GM18508 (cell line): ENCODE results near the gene HECTD2.
"Not testable (repeated sequence)": the region's sequence is repeated elsewhere in the genome, so short reads cannot be mapped to it uniquely, and the experiment has no call there.

Source experiments
- ATAC-seq: cut with Tn5 transposase; IDR thresholded peaks from one replicate; pipeline ENCODE4 v1.9.1; 2021; ENCODE audit warnings: moderate number of reproducible peaks; ENCODE audit not compliant: insufficient read depth, unreplicated experiment

The HECTD2 gene, protein sequence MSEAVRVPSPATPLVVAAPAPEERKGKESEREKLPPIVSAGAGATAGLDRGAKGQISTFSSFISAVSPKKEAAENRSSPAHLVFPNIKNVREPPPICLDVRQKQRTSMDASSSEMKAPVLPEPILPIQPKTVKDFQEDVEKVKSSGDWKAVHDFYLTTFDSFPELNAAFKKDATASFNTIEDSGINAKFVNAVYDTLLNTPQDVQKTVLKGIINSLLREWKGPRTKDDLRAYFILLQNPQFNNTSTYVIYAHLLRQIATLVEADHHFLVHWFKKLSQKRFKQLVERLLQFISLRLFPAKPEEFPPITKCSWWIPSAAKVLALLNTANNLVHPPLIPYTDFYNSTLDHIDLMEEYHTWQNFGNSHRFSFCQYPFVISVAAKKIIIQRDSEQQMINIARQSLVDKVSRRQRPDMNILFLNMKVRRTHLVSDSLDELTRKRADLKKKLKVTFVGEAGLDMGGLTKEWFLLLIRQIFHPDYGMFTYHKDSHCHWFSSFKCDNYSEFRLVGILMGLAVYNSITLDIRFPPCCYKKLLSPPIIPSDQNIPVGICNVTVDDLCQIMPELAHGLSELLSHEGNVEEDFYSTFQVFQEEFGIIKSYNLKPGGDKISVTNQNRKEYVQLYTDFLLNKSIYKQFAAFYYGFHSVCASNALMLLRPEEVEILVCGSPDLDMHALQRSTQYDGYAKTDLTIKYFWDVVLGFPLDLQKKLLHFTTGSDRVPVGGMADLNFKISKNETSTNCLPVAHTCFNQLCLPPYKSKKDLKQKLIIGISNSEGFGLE

DNA sequence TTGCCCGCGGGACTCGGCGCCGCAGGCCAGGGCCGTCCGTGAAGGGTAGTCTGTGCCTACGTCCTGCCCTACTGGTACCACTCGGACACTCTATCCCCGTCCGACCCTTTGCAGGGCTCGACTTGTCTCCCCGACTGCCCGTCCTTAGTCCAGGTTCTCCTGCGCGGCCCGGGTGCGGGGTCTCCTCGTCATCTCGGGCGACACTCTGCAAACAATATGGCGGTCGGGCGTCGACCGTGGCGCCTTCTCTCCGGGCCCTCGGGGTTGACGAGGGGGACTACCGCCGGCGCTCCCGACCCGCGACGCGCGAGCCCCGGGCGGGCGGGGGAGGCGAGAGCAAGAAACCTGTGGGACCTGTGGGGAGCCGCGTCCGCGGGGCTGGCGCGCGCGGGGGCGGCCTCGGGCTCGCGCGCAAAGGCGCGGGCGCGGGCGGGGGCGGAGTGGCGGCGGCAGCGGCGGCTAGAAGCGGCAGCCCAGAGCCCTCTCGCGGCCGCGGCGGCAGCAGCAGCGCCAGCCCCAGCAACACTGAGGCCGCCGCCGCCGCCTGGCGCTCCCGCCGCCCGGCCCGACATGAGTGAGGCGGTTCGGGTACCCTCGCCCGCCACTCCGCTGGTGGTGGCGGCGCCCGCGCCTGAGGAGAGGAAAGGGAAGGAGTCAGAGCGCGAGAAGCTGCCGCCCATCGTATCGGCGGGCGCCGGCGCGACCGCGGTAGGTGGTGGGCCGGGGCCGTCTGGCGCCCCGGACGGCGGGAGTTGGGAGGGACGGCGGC is at the start of gene HECTD2:
Gene HECTD2 (plus strand): TSS at position 476 of the 769 bp plus-strand sequence. CDS start 95 bp downstream, at position 571.
- peak; percentile 61 for ATAC-seq

DNA sequence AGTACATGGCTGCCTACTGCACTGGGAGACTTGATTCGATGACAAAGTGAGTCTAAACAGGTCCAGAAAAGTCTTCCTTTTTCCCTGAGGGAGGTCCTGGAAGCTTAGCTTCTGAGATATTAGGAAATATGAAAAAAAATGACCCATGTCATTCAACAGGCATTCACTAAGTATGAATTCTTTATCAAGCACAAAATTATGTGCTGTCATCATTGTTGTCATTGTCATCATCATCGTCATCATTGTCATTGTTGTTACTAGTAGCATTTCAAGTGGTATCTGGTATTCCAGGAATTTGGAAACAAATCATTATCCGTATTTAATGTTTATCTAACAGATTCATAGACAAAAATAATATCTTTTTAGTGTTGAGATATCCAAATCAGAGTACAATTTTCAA is 49.7 kb upstream of the HECTD2 start:
- no peak for ATAC-seq

DNA sequence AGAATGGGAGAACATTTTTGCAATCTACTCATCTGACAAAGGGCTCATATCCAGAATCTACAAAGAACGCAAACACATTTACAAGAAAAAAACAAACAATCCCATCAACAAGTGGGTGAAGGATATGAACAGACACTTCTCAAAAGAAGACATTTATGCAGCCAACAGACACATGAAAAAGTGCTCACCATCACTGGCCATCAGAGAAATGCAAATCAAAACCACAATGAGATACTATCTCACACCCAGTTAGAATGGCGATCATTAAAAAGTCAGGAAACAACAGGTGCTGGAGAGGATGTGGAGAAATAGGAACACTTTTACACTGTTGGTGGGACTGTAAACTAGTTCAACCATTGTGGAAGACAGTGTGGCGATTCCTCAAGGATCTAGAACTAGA is 44.6 kb upstream of the HECTD2 start:
- not testable (repeated sequence) for ATAC-seq

DNA sequence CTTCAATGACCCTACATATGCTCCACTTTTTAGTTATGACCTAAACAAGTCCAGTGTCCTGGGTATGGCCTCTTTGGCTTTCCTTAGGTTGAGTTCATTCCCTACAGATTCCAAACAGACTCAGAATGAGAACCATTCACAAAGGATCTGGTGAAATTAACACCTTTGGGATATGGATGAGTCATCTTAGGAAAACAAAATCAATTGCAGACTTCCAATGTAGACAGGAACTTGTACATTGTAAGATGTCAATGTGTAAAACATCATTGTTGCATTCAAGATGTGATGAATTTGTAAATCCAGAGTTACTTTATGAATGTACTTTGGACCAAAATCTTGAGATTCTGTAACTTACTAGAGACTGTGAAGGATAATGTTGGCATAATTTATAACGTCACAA is 43.4 kb upstream of the HECTD2 start:
- ATAC-seq = no peak

GRCh38 chr10:91367127-91367531 is 43.0 kb upstream of the HECTD2 start:
- ATAC-seq = no peak

DNA sequence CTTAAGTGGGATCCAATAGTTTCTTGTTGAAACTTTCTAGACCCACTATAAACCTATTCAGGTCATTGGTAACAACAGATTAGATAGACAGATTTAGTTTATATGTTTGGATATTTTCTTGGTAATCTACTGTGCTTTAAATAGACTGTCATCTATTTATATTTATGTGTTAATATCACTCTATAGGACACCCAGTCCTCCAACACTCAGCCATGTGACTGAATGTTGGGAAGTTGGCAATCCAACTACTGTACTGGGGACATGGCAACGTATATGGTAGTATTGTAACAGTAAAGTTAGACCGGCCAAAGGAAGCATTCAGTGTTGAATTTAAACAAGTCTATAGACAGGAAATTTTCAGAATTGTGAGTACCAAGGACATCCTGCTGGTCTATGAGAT is 42.6 kb upstream of the HECTD2 start:
- ATAC-seq = no peak

DNA sequence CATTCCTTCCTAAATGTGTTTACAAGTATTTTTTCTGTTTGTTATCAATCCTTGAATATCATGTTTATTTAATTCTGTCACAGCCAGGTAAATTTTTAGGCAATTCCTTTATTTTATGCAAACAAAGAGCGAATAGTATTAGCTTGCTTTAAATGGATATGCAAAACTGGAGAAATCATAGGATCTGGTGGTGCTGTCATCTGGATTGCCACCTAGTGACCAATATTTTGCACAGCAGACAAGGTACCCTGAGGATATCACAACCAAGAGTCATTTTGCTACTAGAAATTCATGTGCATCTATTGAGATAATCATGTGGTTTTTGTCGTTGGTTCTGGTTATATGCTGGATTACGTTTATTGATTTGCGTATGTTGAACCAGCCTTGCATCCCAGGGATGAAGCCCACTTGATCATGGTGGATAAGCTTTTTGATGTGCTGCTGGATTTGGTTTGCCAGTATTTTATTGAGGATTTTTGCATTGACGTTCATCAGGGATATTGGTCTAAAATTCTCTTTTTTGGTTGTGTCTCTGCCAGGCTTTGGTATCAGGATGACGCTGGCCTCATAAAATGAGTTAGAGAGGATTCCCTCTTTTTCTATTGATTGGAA is 40.1 kb upstream of the HECTD2 start:
- ATAC-seq = not testable (repeated sequence)

- no peak for ATAC-seq
Measured at GRCh38 chr10:91374052-91374451, 36.1 kb upstream of the HECTD2 start.

- ATAC-seq = no peak
Measured at GRCh38 chr10:91378061-91378460, 32.1 kb upstream of the HECTD2 start.

- no peak for ATAC-seq
Measured at GRCh38 chr10:91380873-91381256, 29.3 kb upstream of the HECTD2 start.

DNA sequence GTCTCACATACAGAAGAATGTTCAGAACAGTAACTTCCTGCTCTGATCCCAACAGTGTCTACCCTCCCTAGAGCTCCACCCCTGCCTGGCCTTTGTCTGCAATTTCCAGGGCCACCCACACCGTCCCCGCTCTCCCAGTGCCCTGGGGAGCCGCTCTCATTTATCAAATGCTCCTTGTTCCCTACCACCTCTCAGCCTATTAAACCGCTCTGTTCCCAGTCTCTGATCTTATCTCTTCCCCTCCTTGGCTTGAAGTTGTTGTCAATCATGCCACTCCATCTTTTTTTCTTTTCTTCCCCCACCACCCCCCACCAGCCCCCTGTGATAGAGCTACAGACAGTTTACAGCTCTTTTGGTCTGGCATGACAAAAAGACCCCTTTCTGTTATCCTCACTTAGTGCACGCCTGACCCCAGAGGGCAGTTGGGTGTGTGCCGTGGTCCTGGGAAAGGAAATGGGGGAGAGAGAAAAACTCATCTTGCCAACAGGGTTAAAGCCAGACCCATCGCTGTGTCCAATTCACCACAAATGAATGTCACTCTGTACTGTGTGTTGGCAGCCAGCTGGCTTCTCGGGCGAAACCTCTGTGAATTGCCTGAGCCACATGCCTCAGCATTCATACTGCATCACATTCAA is 28.8 kb upstream of the HECTD2 start:
- no peak for ATAC-seq

GRCh38 chr10:91385306-91386085 is 24.6 kb upstream of the HECTD2 start:
- no peak for ATAC-seq

DNA sequence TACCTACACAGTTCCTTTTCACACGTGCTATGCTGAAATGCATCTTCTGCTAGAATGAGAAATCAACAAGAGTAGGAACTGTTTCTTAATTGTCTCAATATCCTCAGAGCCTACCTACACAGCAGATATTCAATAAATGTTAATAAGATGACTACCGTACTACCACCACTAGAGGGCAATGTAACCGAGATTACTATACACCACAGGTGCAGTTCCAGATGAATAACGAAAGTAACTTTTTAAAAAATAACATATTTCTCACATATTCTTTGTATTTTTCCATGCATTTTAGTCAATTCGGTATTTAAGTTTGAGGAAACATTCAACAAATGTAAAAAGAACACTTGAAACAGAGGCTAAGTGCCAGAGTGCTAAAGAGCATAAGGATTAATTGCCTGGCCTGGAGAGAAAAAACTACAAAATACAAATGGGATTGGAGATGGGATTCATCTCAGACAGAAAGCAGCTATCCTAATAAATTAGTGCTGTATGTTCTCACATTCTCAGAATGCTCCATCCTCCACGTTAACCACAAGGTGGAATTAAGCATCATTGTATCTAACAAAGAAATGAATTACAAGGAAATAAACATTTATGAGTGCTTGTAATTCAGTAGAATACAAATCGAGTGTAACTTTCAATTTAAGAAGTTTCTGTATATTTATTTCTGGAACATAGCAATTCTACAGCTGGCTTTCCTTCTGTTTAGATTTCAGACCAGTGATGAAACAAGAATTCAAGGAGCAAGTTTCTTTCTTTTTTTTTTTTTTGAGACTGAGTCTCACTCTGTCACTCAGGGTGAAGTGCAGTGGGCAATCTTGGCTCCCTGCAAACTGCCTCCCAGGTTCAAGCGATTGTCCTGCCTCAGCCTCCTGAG is 20.3 kb upstream of the HECTD2 start:
- peak; percentile 91 for ATAC-seq

GRCh38 chr10:91390513-91390825 is 19.7 kb upstream of the HECTD2 start:
- ATAC-seq = not testable (repeated sequence)

GRCh38 chr10:91391920-91392319 is 18.2 kb upstream of the HECTD2 start:
- no peak for ATAC-seq

GRCh38 chr10:91406322-91406721 is 3.8 kb upstream of the HECTD2 start:
- ATAC-seq = no peak

DNA sequence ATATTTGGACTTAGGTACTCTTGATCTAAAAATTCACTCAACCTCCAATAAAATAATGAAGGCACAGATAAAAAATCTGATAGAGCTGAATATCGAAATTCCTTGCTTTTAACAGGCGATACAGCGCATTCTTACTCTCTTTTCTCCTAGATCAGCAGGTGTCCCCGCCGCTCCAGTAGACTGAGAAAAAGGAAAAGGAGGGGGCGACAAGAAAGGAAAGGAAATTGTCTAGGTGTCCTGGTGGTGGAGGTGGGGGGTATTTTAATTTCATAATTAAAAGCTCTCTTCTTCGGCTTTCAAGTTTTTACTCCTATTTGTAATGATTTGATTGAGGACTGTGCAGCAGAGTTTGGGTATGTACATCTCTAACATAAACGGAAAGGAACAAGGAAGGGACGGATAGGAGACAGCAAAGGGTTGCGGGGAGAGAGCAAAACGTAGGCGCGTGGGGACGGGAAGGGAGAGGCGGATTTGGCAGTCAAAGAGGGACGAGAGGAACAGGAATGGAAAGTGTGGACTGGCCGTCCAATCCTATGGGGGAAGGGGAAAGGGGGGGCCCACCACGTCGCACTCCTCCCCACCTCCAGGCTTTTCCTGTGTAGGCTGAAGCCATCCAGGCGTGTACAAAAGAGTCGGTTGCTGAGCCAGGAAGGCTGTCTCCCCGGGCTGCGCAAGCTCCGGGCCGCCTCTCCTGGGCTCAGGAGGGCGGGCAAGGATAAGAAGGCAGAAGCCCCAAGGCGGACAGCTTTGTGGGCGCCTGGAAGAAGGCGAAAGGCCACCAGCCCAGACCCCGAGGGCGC is 875 bp upstream of the HECTD2 start:
- peak; percentile 17 for ATAC-seq
